Prostate gland (tissue), 2 donors: ENCODE results near the gene GAS6.

Experiments
- CTCF ChIP-seq, 4 experiments: fragments of 200-600 bp in 2 of 4; fragments of 450-650 bp in 2 of 4; sonication (generic) in 2 of 4; IDR thresholded peaks; 1 replicate in 3 of 4; 2 replicates in 1 of 4; pipeline ENCODE4 v1.5.1; 2016 to 2019; ENCODE audit warnings: antibody characterized with exemption in 4 of 4, mild to moderate bottlenecking in 2 of 4, moderate library complexity in 2 of 4
- POLR2A ChIP-seq: fragments of 450-650 bp; IDR thresholded peaks from one replicate; pipeline ENCODE4 v1.6.1; 2016; ENCODE audit warnings: antibody characterized with exemption, mild to moderate bottlenecking

GRCh38 chr13:113888701-113889330, 24.9 kb upstream of the GAS6 start:
- TF ChIP-seq CTCF (IDR thresholded peaks at IDR 0.05) (no peak), POLR2A (no peak)
